AG20443 (cell line): ENCODE results near the gene PLAA.
A peak's percentile ranks its signal among the peaks of the same experiment; 100 is the strongest.

Experiments
- DNase-seq: peaks from one replicate; pipeline ENCODE4 v3.0.0; 2012; ENCODE audit warnings: low spot score, mixed read lengths

The PLAA gene

DNA sequence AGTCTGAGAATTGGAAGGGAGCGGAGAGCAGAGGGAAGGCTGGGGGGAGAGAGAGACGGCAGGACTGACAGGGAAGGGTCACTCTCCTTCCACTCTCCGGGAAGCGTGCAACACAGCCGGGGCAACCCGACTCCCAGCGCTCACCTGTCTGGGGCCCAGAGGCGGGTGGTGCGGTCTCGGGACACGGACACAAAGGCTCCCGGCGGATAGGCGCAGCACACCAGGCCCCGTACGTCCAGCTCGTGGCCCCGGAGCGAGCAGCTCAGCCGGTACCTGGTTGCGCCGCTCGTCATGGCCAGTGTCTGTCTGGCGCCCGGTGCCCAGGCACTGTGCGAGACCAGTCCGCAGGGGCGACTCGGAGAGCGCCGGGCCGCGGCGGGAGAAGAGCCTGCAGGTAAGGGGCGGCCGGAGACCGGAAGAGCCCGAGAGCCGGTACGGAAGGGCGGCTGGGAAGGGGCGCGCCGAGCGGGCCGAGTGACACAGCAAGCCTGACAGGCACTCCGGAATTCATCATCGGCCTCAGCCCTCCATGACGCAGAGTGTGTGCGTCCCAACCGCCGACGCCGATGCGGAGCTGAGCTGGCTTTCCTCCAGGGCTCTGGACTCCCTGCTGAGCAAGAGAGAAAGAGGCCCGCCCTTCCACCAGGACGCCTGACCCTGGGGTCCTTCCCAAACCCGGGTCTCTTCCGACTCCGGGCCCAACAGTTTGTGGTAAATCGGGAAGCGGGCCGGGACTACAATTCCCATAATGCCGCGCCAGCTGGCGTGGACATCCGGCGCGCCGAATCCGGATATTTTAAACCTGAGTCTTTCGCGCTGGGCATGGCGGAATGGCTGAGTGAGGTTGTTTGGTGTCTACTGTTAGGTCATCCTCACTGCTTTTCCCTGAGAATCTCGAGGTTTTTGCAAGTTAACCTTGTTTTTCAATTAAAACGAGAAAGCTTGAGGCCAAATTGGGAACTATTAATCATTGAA, at the start of gene PLAA:
Gene PLAA (minus strand): TSS at position 490 of the 975 bp plus-strand sequence. CDS start 197 bp downstream, at position 293.
- DNase-seq: peak; percentile 95

GRCh38 chr9:26995810-26996209, 48.8 kb upstream of the PLAA start:
- DNase-seq: no peak

DNA sequence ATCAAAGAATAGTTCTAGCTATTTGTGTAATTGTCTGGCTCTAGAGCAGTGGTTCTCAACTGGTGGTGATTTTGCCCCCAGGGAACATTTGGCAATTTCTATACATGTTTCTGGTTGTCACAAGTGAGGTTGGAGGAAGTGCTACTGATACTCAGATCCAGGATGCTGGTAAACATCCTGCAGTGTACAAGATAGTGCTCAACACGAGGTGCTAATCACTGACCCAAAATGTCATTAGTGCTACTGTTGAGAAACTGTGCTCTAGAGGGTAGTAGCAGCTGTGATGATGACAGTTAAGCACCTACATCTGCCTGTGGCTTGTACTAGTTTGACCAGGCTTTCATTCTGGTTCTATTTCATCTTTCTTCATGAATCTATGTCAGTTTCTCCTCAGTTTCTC, 36.3 kb upstream of the PLAA start:
- no peak for DNase-seq

- DNase-seq: peak; percentile 48
Observed at GRCh38 chr9:26975728-26976707, 29.0 kb upstream of the PLAA start.

DNA sequence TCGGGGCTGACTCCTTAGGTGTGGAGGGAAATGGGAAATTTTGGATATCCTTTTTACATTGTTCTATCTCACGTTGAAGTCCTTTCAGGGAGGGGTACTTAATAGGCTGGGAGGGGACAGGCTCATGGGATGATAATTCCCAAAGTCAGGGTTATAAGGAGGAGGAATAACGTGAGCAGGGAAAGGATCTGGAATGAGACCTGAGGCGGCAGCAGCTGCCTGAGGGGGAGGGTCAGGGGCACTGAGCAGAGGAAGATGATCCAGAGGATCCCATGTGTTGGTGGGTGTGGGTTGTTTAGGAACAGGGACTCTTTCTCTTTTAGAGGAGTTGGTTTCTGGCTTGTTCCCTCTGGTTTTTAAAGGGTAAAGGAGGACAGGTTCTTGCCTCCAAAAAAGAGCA, 27.9 kb upstream of the PLAA start:
- DNase-seq: no peak

DNA sequence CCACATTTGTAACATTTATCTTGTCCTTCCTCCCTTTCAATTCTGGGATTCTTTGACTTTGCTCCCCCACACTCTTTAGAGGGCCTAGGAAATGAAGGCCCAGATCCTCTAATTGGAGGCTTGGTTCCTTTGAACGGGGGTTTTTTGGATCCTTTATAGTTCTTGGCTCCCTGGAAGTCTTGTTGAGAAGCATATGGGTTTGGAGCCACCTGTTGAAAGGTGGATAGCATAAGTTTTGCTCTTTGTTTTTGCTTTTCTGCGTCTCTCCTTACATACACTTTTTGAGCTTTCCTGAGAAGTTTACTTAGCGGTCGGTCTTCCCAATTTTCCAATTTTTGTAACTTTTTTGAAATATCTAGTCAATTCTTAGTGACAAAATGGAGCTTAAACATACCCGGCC, 26.9 kb upstream of the PLAA start:
- DNase-seq: no peak

DNA sequence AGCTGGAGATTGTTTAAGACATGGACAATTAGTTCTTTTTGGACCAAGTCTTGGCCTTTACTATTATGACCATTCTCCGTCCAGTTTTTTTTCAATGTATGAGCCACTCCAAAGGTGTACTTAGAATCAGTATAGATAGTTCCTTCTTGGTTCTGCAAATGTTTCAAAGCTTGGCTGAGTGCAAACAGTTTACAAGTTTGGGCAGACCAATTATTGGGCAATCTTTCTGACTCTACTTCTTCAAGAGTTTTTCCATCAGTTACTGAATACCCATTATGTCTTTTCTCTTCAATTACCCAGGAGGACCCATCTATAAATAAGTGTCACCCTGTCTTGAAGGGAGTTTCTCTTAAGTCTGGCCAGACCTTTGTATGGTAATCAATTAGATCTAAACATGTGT, 24.7 kb upstream of the PLAA start:
- no peak for DNase-seq

DNA sequence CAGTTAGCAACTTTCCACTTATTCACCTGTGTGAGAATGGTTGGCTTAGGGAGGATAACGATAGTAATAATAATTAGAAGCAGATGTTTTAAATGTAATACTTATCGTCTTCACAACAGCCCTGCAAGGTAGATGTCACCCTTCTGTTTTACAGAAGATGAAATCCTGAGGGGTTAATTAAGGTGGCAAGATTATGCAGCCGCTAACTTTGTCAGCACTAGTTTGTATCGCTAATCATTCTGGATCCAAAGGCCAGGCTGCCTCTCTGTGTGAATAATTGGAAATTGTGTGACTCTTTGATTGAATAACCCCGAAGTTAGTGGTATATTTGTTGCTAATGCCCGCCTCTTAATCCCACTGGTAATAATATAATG, 9.8 kb upstream of the PLAA start:
- DNase-seq: no peak

- DNase-seq: peak; percentile 99
Observed at GRCh38 chr9:26955921-26956859, 9.1 kb upstream of the PLAA start, which contains the start of gene IFT74. Gene IFT74 (plus strand): TSS chr9:26956412. CDS start chr9:26961968, 5,556 bp downstream.

GRCh38 chr9:26955222-26955903, 8.3 kb upstream of the PLAA start:
- DNase-seq: peak; percentile 33

DNA sequence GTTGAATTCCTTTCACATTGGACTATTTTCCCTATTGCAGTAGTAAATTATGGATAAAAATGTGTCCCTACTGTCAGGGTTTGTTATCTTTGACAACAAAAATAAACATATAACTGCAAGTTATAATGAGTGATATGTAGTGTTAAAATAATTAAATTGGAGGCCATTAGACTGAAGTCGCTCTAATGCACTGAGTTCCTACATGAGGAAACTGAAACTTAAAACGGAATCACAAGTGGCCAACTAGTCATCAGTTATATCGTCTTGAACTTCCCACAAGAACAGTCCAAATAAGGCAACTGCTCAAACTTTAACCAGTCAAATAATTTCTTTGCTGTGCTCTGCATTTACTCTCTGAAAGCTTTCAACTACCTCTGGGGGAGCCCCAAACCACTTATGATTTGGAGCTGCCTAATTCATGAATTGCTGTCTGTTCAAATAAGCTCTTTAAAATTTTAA, 7.0 kb upstream of the PLAA start:
- DNase-seq: no peak

- no peak for DNase-seq
Observed at GRCh38 chr9:26951794-26952193, 4.8 kb upstream of the PLAA start.

- no peak for DNase-seq
Observed at GRCh38 chr9:26950521-26950920, 3.5 kb upstream of the PLAA start.

- no peak for DNase-seq
Observed at GRCh38 chr9:26949637-26950069, 2.6 kb upstream of the PLAA start.

DNA sequence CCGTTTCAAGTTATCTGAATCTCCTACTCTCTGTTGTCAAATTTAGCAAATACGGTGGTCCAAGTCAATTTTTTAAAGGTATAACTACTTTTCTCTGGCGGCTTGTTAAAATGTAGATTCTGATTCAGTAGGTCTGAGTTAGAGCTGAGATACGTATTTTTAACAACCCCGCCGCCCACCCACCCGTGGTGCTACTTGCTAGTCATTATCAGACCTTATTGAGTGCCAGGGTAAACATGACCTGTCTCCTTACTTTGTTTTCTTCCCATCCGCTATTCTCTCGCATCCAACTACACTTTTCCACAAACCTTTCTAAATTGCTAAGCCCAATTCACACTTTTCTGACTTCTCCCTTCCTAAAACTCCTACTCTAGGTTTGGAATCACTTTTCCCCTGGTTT, 694 bp upstream of the PLAA start:
- no peak for DNase-seq

GRCh38 chr9:26945591-26945990, 1.5 kb downstream of the PLAA start:
- no peak for DNase-seq

DNA sequence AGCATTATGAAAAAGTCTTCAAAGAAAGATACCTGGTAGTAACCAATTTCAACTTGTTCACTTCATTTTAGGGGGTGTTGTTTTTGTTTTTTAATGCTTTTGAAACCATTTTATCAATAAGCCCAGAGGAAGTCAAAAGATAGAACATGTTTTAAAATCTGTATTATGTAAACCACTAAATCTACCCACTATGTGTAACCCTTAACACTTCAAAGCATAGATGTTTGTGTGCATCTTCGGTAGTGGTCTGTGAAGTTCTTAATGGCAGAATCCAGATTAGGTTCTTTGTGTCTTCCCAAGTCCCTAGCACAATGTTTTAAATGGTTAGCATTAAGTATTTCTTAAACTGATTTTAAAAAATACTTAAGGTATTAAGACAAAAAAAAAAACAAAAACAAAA, 6.3 kb downstream of the PLAA start:
- DNase-seq: no peak

DNA sequence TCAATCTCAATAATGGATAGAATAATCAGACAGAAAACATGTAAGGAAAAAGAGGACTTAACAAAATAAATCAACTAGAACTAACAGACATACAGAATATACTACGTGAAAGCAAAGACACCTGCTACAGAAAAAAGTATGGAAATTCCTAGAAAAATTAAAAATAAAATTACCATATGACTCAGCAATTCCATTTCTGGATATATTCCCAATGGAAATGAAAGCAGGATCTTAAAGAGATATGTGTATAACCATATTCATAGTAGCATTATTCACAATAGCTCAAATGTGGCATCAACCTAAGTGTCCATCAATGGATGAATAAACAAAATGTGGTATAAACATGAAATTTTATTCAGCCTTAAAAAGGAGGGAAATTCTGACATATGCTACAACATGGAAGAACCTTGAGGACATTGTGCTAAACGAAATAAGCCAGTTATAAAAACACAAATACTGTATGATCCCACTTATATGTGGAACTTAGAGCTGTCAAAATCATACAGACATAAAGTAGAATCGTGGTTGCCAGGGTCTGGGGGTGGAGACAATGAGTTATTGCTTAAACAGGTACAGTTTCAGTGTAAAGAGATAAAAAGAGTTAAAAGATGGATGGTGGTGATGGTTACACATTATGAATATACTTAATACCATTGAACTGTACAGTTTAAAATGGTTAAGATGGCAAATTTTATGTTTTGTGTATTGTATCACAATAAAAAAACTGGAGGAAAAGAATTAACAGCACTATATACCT, 6.9 kb downstream of the PLAA start:
- DNase-seq: no peak

DNA sequence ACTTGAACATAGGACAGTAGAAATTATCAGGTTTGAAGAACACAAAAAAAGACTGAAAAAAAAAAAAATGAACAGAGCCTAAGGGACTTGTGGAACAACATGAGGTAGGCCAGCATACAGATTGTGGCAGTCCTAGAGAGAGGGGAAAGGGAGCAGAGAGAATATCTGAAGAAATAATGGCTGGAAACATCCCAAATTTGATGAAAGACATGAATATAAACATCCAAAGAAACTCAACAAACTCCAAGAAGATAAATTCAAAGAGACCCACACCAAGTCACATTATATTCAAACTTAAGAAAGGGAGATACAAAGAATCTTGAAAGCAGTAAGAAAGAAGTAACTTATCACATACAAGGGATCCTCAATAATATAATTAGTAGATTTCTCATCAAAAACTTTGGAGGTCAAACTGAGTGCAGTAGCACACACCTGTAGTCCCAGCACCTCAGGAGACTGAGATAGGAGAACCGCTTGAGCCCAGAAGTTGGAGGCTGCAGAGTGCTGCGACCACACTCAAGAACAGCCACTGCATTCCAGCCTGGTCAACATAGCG, 9.1 kb downstream of the PLAA start:
- no peak for DNase-seq

DNA sequence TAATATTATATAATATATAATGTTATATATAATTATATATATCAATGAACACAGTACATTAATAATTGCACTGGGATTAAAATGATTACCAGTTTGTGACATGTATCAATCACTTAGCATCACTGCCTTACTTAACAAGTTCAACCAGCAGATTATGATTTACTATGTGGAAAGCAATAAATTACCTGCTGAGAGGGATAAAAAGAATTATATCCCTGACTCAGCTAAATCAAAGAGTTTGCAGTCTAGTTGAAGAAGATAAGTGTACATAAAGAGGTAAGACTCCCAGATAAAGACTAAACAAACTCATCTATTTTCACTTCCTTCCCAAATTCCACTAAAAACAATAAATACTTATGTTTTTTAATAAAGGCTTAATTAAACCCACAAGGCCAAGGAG, 11.2 kb downstream of the PLAA start:
- DNase-seq: no peak
